ENCODE data around the gene AK4. TPM values are rescaled to one million over a fixed set of nuclear protein-coding genes. Genes with fewer than 3 reads are reported as not detected.
"Not testable (repeated sequence)": the region's sequence is repeated elsewhere in the genome, so short reads cannot be mapped to it uniquely, and the experiment has no call there.

AK4 gene
- total RNA-seq, 4 donors from 2014 or later, result 39.9 to 83.2 (median 49.0) TPM

DNA sequence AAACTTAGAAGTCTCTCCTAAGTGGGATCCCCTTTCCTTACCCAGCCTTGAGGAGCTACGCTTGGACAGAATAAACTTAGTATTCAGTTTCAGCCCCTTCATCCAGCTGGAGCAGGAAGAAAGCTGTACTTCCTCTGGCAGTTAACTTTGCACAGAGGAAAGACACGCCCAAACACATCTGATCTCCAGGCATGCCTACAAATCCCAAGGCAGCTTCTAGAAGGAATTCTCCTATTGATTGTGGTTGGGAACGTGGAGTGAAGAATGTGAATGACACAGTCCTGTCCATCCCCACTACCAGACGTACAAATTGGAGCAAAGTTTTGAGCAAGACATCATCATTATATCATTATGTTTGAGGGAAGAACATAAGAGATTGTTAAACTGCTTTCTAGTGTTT lies 6.6 kb upstream of the AK4 start:
- no peak overlapping the region for H3K4me3 ChIP-seq (ENCODE audit: low read depth, poor library complexity, severe bottlenecking)
- TF ChIP-seq, protein P1, sequence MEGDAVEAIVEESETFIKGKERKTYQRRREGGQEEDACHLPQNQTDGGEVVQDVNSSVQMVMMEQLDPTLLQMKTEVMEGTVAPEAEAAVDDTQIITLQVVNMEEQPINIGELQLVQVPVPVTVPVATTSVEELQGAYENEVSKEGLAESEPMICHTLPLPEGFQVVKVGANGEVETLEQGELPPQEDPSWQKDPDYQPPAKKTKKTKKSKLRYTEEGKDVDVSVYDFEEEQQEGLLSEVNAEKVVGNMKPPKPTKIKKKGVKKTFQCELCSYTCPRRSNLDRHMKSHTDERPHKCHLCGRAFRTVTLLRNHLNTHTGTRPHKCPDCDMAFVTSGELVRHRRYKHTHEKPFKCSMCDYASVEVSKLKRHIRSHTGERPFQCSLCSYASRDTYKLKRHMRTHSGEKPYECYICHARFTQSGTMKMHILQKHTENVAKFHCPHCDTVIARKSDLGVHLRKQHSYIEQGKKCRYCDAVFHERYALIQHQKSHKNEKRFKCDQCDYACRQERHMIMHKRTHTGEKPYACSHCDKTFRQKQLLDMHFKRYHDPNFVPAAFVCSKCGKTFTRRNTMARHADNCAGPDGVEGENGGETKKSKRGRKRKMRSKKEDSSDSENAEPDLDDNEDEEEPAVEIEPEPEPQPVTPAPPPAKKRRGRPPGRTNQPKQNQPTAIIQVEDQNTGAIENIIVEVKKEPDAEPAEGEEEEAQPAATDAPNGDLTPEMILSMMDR (IDR thresholded peaks at IDR 0.05), result no peak
- TF ChIP-seq POLR2A (IDR thresholded peaks at IDR 0.05), result no peak
- DNase-seq (ENCODE audit: low spot score in 2 of 2), result no peak
- intact Hi-C loops (cut with DNase I; ENCODE audit: low total_unique reads), result no loop called here
- WGBS, 2 donors, result 7 to 15% methylated on average over 4 of the region's 4 CpGs

DNA sequence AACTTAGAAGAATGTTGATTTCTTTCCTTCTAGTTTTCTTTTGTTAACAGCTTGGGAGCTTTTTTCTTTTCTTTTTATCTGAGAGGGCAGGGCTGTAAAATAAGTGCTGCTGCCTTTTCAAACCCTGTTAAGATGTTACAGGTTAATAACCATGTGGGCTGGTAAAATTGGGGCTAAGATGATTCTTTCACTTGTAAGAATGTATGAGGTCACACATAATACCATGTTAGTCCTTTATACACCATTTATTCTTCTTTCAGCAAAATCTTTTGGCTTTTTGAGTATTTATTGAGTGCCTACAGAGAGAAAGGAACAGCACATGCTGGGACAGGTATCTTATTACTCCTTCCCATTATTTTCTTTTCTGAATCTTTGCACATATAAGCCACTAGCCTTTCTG lies 6.1 kb upstream of the AK4 start:
- TF ChIP-seq POLR2A (IDR thresholded peaks at IDR 0.05), result no peak
- TF ChIP-seq, protein P1 (IDR thresholded peaks at IDR 0.05), result no peak
- intact Hi-C loops (cut with DNase I; ENCODE audit: low total_unique reads), result no loop called here

DNA sequence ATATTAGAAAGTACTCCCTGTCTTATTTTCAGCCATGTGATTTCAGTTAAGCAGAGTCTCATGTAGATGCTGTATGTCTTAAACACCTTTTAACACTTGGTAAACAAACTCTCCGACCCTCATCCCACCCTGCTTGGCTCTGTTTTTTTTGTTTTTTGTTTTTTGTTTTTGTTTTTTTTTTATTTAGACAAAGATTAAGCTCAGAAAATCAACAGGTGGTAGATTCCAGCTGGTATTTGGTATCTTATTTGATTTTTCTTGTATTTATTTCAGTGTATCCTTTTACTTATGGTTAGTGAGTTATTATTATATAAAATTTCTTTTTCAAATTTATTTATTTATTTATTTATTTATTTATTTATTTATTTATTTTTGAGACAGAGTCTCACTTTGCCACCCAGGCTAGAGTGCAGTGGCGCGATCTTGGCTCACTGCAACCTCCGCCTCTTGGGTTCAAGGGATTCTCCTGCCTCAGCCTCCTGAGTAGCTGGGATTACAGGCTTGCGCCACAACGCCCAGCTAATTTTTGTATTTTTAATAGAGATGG lies 4.8 kb upstream of the AK4 start:
- H3K4me3 ChIP-seq (ENCODE audit: low read depth, poor library complexity, severe bottlenecking); intact Hi-C loops (cut with DNase I; ENCODE audit: low total_unique reads); DNase-seq (ENCODE audit: low spot score in 2 of 2): not testable (repeated sequence)
- 97% methylated on average over 6 of the region's 6 CpGs for WGBS, 2 donors

More for the DNA sequence above, 6.1 kb upstream of the AK4 start:
- no peak overlapping the region for H3K4me3 ChIP-seq (ENCODE audit: low read depth, poor library complexity, severe bottlenecking)
- no peak for DNase-seq (ENCODE audit: low spot score in 2 of 2)

DNA sequence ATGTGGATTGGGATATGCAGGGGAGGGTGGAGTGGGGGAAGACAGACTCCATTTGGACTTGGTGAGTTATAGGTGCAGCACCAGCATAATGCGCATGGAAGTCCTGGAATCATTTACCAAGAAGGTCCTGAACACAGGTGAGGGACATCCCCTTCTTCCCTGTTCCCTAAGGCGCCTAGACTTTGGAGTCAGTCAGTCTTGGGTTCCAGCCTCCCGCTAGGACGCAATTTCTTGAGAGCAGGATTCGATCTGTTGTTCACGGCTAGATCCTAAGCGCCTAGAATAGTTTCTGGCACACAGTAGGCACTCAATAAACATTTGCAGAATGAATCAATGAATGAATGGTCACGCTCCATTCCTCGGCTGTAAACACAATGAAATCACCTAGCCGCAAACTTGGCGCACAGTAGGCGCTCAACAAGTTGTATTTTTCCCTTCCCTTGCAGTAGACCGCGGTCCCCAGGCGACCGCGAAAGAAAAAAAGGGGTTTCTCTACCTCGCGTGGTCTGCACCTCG lies 1.0 kb upstream of the AK4 start:
- DNase-seq (ENCODE audit: low spot score in 2 of 2), result no peak
- peak overlapping the region; percentile 47 for H3K4me3 ChIP-seq (ENCODE audit: low read depth, poor library complexity, severe bottlenecking)
- intact Hi-C loops (cut with DNase I; ENCODE audit: low total_unique reads), result no loop called here
- TF ChIP-seq POLR2A (IDR thresholded peaks at IDR 0.05), result no peak
- TF ChIP-seq, protein P1 (IDR thresholded peaks at IDR 0.05), result no peak
- whole genome bisulfite sequencing, 2 donors, result 14 to 16% methylated on average over 19 of the region's 20 CpGs

DNA sequence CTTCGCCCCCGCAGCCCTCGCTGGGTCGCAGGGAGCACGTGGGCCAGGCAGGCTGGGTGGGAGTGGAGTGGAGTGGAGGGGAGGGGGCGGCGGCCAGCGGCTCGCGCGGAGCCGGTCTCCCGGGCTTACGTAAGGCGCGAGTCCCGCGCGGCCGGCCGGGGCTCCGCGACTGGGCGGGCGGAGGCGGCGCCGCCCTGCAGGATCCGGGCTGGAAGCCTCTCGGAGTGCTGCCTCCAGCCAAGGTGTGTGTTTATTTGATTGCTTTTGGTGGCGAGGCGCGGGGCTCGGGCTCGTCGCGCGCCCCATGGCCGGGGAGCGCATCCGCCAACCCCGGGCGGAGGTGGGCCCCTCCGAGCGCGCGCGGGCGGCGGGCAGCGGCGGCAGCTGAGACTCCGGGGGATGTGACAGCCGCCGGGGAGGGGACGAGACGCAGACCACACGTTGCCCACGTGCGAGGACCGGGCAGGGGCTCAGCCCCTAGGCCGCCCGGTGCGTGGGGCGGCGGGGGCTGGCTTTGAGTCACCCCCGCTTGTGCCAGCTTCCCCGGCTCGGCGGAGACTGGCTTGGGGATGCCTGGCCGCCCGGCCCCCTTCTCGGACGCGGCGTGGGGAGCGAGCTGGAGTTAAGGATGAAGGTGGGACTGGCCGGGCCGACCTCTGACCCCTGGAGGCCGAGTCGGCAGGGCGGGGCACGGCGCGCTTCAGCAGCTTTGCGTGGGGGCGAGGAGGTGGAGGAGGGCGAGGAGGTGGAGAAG lies 402 bp upstream of the AK4 start:
- DNase-seq (ENCODE audit: low spot score in 2 of 2), result peak; percentile 31 to 89
- H3K4me3 ChIP-seq (ENCODE audit: low read depth, poor library complexity, severe bottlenecking), result peak overlapping the region; percentile 47
- intact Hi-C loops (cut with DNase I; ENCODE audit: low total_unique reads), result no loop called here
- 0 to 1% methylated on average over 26 to 56 of the region's 88 CpGs for WGBS, 2 donors
- TF ChIP-seq POLR2A (IDR thresholded peaks at IDR 0.05), result no peak
- TF ChIP-seq, protein P1 (IDR thresholded peaks at IDR 0.05), result no peak

DNA sequence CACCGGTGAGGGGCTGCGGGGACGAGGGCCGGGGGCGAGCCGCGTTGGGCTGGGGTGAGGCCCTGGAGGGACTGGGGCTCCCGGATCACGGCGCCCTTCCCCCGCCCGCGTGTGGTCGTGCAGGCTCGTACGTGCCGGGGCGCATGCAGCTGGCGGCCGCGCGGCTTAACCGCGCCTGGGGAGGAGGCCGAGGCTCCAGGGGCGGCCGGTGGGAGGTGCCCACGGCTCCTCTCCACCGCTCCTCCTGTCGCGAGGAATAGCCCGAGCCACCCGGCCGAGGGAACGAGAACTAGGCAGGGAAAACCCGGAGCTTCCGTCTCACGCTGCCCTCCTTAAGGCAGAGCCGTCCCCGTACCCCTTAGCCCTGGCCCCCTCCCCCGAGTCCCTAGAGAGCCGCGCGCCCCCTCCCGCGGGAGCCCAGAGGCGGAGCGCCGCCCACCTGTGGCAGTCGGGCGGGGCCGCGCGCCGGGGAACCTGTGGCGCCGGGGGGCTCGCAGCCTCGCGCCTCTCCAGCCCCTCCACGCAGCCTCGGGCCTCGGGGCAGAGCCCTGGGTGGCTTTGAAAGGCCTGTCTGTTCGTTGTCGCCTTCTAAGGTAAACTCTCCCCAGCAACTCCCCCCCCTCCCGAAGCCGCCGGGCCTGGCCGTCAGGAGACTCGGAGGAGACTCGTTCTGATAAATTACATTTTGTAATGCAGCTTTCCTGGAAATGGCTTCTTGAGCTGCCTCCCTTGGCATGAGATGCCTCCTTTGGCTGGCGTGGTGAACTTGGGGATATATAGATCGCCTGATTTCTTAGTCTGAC lies 746 bp downstream of the AK4 start:
- intact Hi-C loops (cut with DNase I; ENCODE audit: low total_unique reads), result no loop called here
- no peak for TF ChIP-seq POLR2A (IDR thresholded peaks at IDR 0.05)
- TF ChIP-seq, protein P1 (IDR thresholded peaks at IDR 0.05), result no peak
- peak in 1 of 2 donors; percentile 90 for DNase-seq (ENCODE audit: low spot score in 2 of 2)
- 1% methylated on average over 40 to 41 of the region's 73 CpGs for WGBS, 2 donors
- H3K4me3 ChIP-seq (ENCODE audit: low read depth, poor library complexity, severe bottlenecking), result peak overlapping the region; percentile 47

Data from lower leg skin (tissue), 4 donors.